Panc1 (cell line): ENCODE results near the gene ZIM2. TPM values are rescaled to one million over a fixed set of nuclear protein-coding genes. Genes with fewer than 3 reads are reported as not detected.

ENCODE experiments used
- ATAC-seq: fragments of 200-7000 bp; cut with Tn5 transposase; 2 replicates; pipeline ENCODE4 v1.9.1; 2020; ENCODE audit warnings: mild to moderate bottlenecking, moderate library complexity
- BruUV-seq: library from RNA; stranded (reverse); fragments of 400-500 nt; replicated peaks from 2 replicates; lab custom pipeline; 2021; lab: Mats Ljungman, UMichigan
- CTCF ChIA-PET: fragments of 300-600 bp; sonication (Branson Sonifier 250); formaldehyde crosslinking; loops from one replicate; lab custom pipeline; 2022; ENCODE audit warnings: antibody characterized with exemption; lab: Charles Lee
- POLR2A ChIA-PET: fragments of 300-600 bp; sonication (Branson Sonifier 250); formaldehyde crosslinking; loops from one replicate; lab custom pipeline; 2022; ENCODE audit warnings: antibody characterized with exemption; lab: Charles Lee
- DNase-seq: peaks from one replicate; pipeline ENCODE4 v3.0.0-alpha.2; 2010; ENCODE audit warnings: low read depth, low spot score
- H3K27ac ChIP-seq: 2 replicates; pipeline ENCODE4 v1.5.1; 2011; ENCODE audit warnings: mild to moderate bottlenecking, low read length, inconsistent platforms
- H3K27me3 ChIP-seq: fragments of 200-500 bp; sonication (Bioruptor generic); 2 replicates; pipeline ENCODE4 v1.6.0; 2014; ENCODE audit warnings: low read length, inconsistent platforms; ENCODE audit not compliant: control insufficient read depth, insufficient read depth
- H3K36me3 ChIP-seq: fragments of 200-500 bp; sonication (Bioruptor generic); 2 replicates; pipeline ENCODE4 v1.5.1; 2014; ENCODE audit warnings: inconsistent platforms, mild to moderate bottlenecking, low read length, moderate library complexity; ENCODE audit not compliant: control insufficient read depth, insufficient read depth
- H3K4me1 ChIP-seq: 2 replicates; pipeline ENCODE4 v1.5.1; 2011; ENCODE audit warnings: inconsistent platforms, mild to moderate bottlenecking, low read length, moderate library complexity; ENCODE audit not compliant: control insufficient read depth, insufficient read depth
- H3K4me3 ChIP-seq, 2 experiments: 2 replicates each; pipeline ENCODE4 v1.5.1; 2011 to 2012; ENCODE audit warnings: low read depth in 2 of 2, low read length in 2 of 2, mild to moderate bottlenecking in 2 of 2, inconsistent platforms in 1 of 2, moderate library complexity in 1 of 2
- H3K9me3 ChIP-seq: fragments of 200-500 bp; sonication (Bioruptor generic); 2 replicates; pipeline ENCODE4 v1.5.1; 2014; ENCODE audit warnings: low read depth, mild to moderate bottlenecking, inconsistent platforms, low read length, moderate library complexity; ENCODE audit not compliant: control insufficient read depth, insufficient read depth
- CTCF ChIP-seq: fragments of 450-650 bp; IDR thresholded peaks from 2 replicates; pipeline ENCODE4 v1.5.1; 2017; ENCODE audit warnings: mild to moderate bottlenecking
- POLR2AphosphoS5 ChIP-seq: IDR thresholded peaks from 2 replicates; pipeline ENCODE4 v1.6.1; 2012; ENCODE audit warnings: mild to moderate bottlenecking, low read depth, low read length, moderate library complexity
- REST ChIP-seq, 2 experiments: IDR thresholded peaks; 2 replicates each; pipeline ENCODE4 v1.6.1; 2011 to 2012; ENCODE audit warnings: low read depth in 2 of 2, control low read depth in 1 of 2, low read length in 1 of 2, mild to moderate bottlenecking in 1 of 2, moderate library complexity in 1 of 2; ENCODE audit not compliant: insufficient read depth in 1 of 2
- SIN3A ChIP-seq: IDR thresholded peaks from 2 replicates; pipeline ENCODE4 v1.6.1; 2012; ENCODE audit warnings: low read depth, mild to moderate bottlenecking, low read length, moderate library complexity, borderline replicate concordance; ENCODE audit not compliant: insufficient read depth
- TCF7L2 ChIP-seq: IDR thresholded peaks from 2 replicates; pipeline ENCODE4 v1.6.1; 2011; ENCODE audit warnings: mild to moderate bottlenecking, low read depth, low read length, inconsistent platforms
- in situ Hi-C: cut with HindIII; loops from 2 replicates; pipeline ENCODE4 v1.10.0; 2016; ENCODE audit warnings: low sequenced_read_pairs, low pct_unique_long_range_greater_than_20kb
- intact Hi-C: fragments of 100-400 bp; cut with micrococcal nuclease; formaldehyde crosslinking; loops from one replicate; pipeline ENCODE4 v1.10.0; 2022; ENCODE audit not compliant: unreplicated experiment
- total RNA-seq: library from RNA; stranded (reverse); gene quantifications from one replicate; pipeline ENCODE4 v1.2.1, GENCODE V29; 2021; ENCODE audit not compliant: unreplicated experiment

ZIM2 gene
- total RNA-seq, 1 experiment from 2014 or later: not detected

- TF ChIP-seq TCF7L2 (no peak), REST (IDR thresholded peaks at IDR 0.05; ENCODE audit: insufficient read depth in 1 of 2, low read depth in 2 of 2, low read length in 1 of 2) (no peak), CTCF (no peak), SIN3A (no peak), POLR2AphosphoS5 (no peak)
- no peaks in the 10 kb centered on the region for H3K36me3 ChIP-seq
- in situ Hi-C loops: no loop called here
- no peak overlapping the region for H3K4me3 ChIP-seq
- no peaks in the 10 kb centered on the region for H3K4me1 ChIP-seq
- DNase-seq: no peak
- H3K27me3 ChIP-seq: no peaks in the 10 kb centered on the region; the same call in 1 of the 2 replicates
- intact Hi-C loops: no loop called here
- ChIA-PET POLR2A (no interaction called here), CTCF (no interaction called here)
- no peak overlapping the region for H3K27ac ChIP-seq
- BruUV-seq: no TSS peak
- peaks cover 25% of the 10 kb centered on the region; the same call in 1 of the 2 replicates for H3K9me3 ChIP-seq
- no peak for ATAC-seq
Observed at GRCh38 chr19:56808717-56809392, 31.7 kb downstream of the ZIM2 start.

DNA sequence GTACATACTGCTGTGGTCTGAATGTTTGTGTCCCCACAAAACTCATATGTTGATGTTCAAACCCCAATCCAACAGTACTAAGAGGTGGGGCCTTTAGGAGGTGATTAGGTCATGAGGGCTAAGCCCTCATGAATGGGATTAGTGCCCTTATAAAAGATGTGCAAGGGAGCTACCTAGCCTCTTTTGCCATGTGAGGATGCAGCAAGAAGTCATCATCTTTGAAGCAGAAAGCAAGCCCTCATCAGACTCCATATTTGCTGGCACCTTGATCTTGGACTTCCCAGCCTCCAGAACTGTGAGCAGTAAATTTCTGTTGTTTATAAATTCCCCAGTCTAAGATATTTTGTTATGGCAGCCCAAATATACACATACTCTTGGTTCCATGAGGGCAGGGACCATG, 33.9 kb downstream of the ZIM2 start:
- POLR2A ChIA-PET: no interaction called here
- no TSS peak for BruUV-seq
- in situ Hi-C loops: no loop called here

More for the DNA sequence above, 33.9 kb downstream of the ZIM2 start:
- ATAC-seq (no peak), DNase-seq (no peak)
- intact Hi-C loops: no loop called here
- no peaks in the 10 kb centered on the region for H3K4me1 ChIP-seq
- CTCF ChIA-PET: no interaction called here
- H3K9me3 ChIP-seq: peaks cover 34% of the 10 kb centered on the region; the same call in 1 of the 2 replicates
- no peak overlapping the region for H3K4me3 ChIP-seq
- no peak overlapping the region for H3K27ac ChIP-seq
- H3K36me3 ChIP-seq: no peaks in the 10 kb centered on the region
- no peaks in the 10 kb centered on the region; the same call in 1 of the 2 replicates for H3K27me3 ChIP-seq
- TF ChIP-seq TCF7L2: no peak
- TF ChIP-seq REST (IDR thresholded peaks at IDR 0.05; ENCODE audit: insufficient read depth in 1 of 2, low read depth in 2 of 2, low read length in 1 of 2): no peak
- no peak for TF ChIP-seq POLR2AphosphoS5
- TF ChIP-seq SIN3A: no peak
- TF ChIP-seq CTCF: no peak
